ENCODE results near the gene GJB4.

The GJB4 gene

DNA sequence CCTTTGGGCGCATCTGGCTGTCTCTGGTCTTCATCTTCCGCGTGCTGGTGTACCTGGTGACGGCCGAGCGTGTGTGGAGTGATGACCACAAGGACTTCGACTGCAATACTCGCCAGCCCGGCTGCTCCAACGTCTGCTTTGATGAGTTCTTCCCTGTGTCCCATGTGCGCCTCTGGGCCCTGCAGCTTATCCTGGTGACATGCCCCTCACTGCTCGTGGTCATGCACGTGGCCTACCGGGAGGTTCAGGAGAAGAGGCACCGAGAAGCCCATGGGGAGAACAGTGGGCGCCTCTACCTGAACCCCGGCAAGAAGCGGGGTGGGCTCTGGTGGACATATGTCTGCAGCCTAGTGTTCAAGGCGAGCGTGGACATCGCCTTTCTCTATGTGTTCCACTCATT lies 2.2 kb upstream of the GJB4 start:
- TF ChIP-seq, protein P1, sequence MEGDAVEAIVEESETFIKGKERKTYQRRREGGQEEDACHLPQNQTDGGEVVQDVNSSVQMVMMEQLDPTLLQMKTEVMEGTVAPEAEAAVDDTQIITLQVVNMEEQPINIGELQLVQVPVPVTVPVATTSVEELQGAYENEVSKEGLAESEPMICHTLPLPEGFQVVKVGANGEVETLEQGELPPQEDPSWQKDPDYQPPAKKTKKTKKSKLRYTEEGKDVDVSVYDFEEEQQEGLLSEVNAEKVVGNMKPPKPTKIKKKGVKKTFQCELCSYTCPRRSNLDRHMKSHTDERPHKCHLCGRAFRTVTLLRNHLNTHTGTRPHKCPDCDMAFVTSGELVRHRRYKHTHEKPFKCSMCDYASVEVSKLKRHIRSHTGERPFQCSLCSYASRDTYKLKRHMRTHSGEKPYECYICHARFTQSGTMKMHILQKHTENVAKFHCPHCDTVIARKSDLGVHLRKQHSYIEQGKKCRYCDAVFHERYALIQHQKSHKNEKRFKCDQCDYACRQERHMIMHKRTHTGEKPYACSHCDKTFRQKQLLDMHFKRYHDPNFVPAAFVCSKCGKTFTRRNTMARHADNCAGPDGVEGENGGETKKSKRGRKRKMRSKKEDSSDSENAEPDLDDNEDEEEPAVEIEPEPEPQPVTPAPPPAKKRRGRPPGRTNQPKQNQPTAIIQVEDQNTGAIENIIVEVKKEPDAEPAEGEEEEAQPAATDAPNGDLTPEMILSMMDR (IDR thresholded peaks at IDR 0.05; ENCODE audit: low read depth, low read length), result no peak
- no peak for DNase-seq (ENCODE audit: extremely low read depth, low read depth)

DNA sequence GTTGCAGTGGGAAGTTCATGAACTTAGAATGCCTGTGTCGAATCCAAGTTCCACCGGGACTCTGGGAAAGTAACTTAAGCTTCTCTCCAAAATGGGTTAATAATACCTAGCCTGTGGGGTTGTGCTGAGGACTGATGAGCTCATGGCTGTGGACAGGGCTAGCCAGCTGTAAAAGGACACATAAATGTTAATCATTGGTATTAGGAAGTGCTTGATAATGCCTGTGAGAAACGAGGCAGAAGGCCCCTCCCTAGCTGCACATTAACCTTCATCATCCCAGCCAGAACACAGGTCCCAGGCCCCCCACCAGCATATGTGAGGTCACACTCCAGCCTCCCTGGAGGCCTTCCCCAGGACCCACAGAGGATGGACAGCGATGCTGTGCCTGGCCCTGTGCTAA lies 789 bp upstream of the GJB4 start:
- TF ChIP-seq, protein P1 (IDR thresholded peaks at IDR 0.05; ENCODE audit: low read depth, low read length), result no peak
- no peak for DNase-seq (ENCODE audit: extremely low read depth, low read depth)

DNA sequence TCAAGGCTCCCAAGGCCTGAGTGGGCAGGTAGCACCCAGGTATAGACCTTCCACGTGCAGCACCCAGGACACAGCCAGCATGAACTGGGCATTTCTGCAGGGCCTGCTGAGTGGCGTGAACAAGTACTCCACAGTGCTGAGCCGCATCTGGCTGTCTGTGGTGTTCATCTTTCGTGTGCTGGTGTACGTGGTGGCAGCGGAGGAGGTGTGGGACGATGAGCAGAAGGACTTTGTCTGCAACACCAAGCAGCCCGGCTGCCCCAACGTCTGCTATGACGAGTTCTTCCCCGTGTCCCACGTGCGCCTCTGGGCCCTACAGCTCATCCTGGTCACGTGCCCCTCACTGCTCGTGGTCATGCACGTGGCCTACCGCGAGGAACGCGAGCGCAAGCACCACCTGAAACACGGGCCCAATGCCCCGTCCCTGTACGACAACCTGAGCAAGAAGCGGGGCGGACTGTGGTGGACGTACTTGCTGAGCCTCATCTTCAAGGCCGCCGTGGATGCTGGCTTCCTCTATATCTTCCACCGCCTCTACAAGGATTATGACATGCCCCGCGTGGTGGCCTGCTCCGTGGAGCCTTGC lies 1.7 kb downstream of the GJB4 start:
- TF ChIP-seq, protein P1 (IDR thresholded peaks at IDR 0.05; ENCODE audit: low read depth, low read length), result no peak
- no peak for DNase-seq (ENCODE audit: extremely low read depth, low read depth)

DNA sequence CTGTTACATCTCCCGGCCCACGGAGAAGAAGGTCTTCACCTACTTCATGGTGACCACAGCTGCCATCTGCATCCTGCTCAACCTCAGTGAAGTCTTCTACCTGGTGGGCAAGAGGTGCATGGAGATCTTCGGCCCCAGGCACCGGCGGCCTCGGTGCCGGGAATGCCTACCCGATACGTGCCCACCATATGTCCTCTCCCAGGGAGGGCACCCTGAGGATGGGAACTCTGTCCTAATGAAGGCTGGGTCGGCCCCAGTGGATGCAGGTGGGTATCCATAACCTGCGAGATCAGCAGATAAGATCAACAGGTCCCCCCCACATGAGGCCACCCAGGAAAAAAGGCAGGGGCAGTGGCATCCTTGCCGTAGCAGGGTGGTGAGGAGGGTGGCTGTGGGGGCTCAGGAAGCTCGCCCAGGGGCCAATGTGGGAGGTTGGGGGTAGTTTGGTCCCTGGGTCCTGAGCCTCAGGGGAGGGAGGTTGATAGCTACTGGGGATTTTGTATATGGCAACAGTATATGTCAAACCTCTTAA lies 2.3 kb downstream of the GJB4 start:
- TF ChIP-seq, protein P1 (IDR thresholded peaks at IDR 0.05; ENCODE audit: low read depth, low read length), result no peak
- no peak for DNase-seq (ENCODE audit: extremely low read depth, low read depth)

DNA sequence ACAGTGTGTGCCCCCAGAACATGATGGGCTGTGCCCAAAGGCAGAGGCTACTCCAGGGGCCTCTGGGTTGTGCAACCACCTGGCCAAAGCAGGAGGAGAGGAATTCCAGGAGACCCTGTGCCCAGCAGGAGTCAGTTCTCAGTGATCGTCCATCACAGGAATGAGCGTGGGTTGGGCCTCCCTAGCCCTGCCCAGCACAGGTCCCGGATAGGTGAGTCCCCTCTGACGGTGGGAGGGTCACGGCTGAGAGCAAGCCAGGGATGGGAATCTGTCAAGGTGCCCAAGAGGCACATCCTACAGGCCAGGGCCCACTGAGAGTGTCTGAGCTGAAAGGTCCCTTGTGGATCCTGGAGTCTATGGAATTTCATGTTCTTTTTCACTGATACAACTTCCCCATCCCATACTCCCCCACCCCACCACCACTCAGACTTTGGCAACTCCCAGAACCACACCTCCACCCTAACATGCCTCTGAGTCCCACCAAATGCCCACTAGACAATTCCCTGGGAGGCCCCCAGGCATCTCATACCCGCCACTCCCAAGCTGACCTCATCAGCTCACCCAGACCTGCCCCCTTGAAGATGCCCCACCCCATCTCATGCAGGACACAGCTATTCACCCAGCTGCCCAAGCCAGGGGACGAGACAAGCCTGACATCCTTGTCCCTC lies 3.1 kb downstream of the GJB4 start:
- no peak for DNase-seq (ENCODE audit: extremely low read depth, low read depth)
- TF ChIP-seq, protein P1 (IDR thresholded peaks at IDR 0.05; ENCODE audit: low read depth, low read length), result no peak

DNA sequence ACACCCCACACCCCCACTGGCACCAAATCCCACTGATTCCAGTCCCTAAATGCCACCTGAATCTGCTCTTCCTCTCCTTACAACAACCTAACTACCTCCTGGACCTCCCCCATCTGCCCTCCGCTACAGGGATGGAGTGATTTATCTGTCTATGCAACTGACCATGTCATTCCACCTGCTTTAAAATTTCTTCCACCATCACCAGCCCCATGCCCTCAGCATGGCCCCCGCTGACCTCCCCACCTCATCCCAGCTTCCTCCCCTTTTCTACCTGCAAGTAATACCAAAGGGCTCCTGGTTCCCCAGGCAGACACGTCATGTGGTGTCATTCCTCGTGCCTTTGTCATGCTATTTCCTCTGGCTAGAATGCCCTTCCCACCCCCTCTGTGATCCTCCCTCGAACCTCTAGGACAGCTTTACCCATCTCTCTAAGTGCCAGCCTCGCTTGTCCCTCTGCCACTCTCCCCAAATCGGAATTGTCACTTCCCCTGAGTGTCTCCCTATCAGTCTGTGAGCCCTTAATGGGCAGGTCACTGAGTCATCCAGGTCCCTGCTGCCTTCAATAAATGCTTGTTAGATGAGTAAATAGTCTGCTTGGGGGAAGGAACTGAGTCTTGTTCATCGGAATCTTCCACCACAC lies 3.7 kb downstream of the GJB4 start:
- no peak for DNase-seq (ENCODE audit: extremely low read depth, low read depth)
- TF ChIP-seq, protein P1 (IDR thresholded peaks at IDR 0.05; ENCODE audit: low read depth, low read length), result no peak

DNA sequence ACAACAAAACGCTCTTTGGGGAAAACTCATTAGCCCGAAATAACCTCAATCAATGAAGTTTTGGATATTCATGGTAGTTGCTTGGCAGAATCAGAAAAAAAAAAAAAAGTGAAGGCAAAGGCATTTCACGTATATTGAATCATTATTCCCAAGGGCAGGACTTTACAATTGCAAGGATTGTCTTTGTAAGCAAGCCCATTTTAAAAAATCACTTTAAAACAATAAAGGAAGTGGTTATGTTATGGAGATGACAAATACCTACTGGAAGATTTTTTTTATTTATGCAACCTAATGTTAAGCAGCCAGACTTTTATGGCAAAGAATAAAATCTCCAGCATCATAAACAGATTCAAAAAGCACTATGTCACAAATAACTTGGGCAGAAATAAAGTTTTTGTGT lies 9.3 kb downstream of the GJB4 start:
- DNase-seq (ENCODE audit: extremely low read depth, low read depth), result no peak
- TF ChIP-seq, protein P1 (IDR thresholded peaks at IDR 0.05; ENCODE audit: low read depth, low read length), result no peak

Measured in AG09319 (cell line).